ENCODE measurements around the gene ZNF488.

The ZNF488 gene

DNA sequence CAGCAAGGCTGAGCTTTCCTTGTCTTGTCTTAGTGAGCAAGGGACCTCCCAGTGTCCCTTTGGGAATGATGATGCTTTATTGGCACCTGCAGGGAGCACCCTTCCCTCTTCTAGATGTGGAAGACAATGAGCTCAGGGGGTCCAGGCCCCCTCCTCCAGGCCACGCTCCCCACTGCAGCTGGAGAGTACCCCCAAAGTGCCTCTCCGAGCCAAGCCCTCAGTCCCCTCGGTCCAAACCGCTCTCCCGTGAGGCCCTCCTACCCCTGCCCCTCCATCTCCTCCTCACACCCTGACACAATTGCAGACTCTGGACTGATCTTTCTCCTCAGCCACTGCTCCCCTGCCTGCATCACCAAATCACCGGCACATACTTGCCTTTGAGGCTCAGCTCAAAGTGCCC is 19.2 kb downstream of the ZNF488 start:
- DNase-seq = no peak

DNA sequence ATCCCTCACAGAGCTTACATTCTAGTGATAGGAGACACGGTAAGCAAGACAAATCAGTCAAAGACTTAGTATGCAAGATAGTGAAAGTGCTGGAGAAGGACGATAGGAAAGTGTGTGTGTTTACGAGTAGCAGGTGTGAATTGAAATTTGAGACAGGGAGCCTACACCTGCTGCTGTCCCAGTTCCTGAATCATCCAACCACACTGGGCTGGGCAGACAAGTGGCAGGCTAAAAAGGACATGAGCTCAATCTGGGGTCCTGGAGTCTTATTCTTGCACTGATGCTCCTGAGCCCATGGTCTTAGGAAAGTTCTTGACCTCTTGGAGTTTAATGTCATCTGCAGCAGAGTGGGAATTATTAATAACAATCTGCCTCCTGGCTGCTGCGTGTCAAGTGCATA is 19.7 kb downstream of the ZNF488 start:
- DNase-seq = no peak

DNA sequence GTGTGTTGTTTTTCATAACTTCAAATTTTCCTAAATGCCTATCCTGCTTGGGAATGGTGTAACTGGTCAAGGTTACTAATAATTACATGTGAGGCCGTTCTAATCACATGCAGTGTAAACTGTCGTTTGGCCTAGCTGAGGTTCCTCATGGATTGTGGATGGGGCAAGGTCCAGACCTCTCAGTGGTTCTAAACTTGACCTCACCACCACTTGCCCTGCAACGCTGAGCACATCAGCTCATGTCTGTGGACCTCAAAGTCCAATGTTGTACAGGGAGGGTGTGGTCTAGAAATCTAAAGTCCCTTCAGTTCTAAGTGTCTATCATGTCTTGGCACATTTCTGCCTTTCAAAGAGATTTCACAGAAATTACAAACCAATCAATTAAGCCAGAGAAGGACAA is 20.3 kb downstream of the ZNF488 start:
- DNase-seq = no peak

DNA sequence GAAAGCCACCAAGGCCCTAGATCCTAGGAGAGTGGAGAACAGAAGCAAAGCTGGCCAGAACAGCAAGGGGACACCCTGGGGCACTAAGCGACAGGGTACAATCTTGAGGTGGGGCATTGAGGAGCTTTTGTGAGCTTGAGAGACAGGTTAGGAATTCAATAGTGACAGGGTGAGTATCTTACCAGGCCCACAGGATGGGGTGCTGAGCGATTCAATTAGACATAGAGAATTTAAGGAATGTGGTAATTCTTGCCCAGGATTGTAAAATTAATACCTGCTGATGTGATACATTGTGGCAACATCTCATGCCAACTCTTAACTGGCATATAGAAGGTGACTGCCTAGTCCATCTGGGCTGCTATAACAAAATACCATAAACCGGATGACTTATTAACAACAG is 21.9 kb downstream of the ZNF488 start:
- DNase-seq = no peak

DNA sequence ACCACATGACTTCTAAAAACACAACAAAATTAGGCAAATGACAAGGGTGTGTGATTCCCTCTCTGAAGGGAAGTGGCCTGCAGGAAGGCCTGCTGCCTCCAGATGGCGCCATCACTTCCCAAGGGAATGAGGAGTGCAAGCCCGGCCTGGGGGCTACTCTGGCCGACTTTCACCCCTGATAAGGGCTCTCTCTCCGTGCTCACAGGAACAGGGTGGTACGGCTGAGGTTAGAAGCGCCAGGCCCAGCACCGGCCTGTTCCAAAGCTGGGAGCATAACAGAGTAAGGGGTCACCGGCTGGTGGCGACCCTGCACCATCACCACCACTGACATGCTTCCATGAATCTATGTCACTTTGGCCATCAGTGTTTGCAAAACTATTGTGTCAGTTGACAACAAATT is 22.8 kb downstream of the ZNF488 start:
- DNase-seq = no peak

DNA sequence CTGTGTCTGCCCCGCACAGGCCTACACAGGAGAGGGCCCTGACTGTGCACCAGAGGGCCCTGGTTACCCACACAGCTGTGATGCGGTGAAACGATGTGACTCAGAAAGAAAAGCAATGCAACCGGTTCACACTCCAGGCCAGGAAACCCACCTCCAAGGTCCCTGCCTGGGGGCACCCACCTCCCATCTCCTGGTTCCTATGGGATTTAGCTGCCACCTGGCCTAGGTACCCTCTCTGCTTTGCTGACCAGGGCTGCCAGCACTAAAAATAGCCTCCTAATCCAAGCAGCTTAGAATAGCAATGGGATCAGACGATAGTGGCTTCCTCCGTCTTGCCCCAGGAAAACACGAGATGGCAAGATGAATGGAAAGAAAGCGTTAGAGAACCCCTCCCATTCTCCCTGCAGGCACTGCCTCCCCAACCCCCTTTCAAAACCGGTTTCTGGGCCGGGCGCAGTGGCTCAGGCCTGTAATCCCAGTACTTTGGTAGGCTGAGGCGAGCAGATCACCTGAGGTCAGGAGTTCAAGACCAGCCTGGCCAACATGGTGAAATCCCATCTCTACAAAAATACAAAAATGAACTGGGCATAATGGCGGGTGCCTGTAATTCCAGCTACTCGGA is 23.6 kb downstream of the ZNF488 start:
- DNase-seq = no peak

DNA sequence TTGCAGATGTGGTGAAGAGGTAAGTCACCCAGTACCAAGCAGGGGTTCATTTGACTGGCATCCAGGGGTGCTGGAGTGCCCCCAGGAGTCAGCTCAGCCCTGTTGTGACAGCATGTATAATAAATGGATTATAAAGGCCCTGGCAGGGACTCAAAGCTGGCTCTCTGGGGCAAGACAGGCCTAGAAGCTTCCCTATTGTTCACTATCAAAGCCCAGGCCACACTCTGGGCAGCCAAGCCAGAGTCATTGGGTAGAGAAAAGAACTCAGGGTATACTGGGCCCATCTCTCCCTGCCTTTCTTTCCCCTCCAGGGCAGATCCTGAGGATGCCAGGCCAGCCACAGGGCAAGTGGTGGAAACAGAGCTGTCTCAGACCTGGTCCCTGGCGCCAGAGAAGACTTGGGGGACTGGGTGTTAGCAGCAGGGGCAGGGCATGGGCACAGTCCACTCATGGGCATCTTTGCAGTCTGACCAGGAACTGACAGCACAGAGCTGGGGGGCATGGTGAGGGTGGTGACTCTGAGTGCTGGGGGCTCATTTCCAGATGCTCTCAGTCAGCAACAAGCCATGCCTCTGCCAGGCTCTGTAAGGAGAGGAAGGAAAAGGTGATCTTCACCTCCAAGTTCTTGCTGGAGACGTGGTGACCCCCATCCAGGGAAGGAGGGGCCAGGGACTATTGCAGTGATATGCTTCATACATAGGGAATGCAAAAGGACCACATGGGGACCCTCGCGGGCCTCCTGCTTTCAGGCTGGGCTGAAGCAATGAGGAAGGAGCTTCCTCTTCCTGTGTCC is 24.3 kb downstream of the ZNF488 start:
- DNase-seq = no peak

DNA sequence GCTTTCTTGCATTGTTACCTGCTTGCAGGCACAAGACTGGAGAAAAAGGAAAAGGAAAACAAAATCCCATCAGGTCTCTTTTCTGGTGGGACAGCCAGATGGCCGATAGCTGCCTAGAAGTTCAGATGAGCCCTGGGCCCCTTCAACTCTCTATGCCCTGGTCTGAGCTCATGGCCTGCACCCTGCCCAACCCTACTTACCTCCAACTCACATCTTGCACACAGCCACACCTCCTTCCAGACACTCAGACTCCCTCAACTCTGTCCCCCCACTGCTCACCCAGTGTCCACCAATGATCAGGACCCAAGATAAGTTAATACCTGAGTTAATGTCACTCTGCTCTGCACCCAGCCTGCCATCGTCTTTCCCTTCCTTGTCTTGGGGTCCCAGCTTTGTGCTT is 25.0 kb downstream of the ZNF488 start:
- DNase-seq = no peak

DNA sequence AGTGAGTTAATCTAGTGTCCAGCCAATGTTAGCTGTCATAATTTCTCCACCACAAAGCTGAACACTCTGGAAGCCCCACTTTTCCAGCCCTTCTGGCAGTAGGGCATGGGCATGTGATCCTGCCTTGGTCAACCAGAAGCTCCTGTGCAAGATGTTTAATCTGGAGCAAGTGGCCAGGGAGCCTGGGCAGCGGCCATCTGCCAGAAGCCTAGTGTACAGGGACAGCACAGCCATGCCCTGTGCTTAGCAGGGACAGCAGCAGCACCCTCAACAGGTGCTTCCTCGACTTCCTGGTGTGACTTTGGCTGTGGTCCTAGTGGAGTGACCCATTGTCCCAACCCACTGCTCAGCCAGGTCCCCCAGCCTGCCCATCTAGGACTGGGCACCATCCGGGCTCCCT is 25.6 kb downstream of the ZNF488 start:
- no peak for DNase-seq

DNA sequence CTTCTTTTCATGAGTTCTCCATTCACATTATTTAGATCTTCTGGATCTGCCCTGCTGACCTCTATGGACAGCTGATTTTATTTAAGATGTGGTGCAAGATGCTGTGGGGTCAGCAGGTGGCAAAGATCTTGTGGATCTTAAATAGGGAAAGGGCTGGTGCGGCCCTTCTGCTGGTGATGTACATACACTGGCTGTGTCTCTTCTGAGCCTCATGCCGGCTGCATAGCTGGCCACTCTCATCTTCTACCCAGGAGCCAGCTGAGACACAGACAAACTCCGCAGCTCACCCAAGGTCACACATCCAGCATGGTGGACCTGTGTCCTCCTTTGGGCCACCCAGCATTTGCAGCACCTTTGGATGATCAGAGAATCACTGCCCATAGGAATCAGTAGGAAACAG is 26.2 kb downstream of the ZNF488 start:
- DNase-seq = no peak

DNA sequence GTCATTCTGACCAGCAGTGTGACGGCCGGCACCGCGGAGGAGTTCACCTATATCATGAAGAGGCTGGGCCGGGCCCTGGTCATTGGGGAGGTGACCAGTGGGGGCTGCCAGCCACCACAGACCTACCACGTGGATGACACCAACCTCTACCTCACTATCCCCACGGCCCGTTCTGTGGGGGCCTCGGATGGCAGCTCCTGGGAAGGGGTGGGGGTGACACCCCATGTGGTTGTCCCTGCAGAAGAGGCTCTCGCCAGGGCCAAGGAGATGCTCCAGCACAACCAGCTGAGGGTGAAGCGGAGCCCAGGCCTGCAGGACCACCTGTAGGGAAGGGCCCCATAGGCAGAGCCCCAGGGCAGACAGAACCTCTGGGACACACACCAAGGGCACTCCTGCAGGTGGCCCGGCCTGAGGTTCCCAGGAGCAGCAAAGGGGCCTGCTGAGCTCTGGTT is 26.9 kb downstream of the ZNF488 start:
- DNase-seq = no peak

DNA sequence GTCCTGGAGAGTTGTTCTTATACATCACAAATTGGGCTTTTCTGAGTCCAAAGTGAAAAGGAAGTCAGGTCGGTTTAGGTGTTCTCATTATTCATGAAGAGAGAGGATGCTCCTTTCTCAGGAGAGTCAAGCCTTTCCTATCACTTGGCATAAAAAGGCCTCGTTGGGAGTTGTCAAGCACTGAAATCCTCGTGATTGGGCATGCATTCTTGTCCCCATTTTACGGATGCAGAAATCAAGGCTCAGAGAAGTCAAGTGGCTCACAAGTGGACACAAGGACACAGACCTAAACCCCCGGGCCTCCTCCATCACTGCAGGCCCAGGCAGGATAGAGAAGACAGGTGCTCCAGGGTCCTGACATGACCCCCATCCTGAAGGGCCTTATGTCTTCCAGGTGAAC is 27.4 kb downstream of the ZNF488 start:
- DNase-seq = no peak

DNA sequence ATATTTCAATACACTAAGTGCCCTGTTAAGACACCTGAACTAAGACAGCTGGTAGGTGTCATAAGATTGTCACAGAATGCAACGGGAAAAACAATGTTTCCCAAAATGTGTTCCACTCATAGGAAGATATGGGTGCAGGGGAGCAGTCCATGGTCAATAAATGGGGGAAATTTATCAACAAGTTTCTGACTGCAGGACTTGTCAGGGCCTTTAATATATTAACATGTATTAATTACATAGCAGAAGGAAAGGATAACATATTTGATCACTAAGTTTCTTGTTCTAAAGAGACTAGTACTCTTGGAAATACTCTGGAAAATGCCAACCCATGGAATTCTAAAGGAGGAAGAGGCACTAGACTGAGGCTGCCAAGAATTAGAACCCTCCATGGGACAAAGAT is 29.2 kb downstream of the ZNF488 start:
- DNase-seq = no peak

DNA sequence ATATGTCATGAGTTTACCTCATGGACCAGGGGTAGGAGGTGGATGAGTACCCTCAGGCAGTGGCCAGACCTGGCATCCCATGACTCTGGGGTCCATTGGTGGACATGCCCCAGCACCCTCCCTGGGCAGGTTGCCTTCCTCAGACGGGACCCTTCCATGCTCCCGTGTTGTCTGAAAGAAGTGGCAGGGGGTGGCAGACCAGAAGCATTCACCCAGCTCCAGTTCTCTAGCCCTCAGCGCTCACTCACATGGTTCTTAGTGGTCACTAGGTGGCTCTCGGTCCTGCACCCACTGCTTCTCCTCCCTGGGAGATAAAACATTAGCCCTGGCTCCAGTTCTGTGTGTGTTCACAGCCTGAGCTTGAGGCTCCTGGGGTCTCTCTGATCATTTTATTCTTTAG is 29.9 kb downstream of the ZNF488 start:
- no peak for DNase-seq

DNA sequence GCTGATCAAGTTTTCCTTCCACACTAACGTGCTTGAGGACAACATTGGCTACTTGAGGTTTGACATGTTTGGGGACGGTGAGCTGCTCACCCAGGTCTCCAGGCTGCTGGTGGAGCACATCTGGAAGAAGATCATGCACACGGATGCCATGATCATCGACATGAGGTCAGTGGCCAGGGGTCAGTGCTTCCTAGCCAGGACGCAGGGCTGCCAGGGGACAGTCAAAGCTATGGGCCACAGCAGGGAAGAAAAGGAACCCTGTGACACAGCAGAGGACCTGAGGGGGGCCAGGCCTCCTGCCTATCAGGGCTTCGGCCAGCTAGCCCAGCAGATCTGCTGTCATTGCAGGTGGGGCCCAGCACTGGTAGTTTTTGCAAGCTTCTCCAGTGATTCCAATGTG is 30.7 kb downstream of the ZNF488 start:
- no peak for DNase-seq

DNA sequence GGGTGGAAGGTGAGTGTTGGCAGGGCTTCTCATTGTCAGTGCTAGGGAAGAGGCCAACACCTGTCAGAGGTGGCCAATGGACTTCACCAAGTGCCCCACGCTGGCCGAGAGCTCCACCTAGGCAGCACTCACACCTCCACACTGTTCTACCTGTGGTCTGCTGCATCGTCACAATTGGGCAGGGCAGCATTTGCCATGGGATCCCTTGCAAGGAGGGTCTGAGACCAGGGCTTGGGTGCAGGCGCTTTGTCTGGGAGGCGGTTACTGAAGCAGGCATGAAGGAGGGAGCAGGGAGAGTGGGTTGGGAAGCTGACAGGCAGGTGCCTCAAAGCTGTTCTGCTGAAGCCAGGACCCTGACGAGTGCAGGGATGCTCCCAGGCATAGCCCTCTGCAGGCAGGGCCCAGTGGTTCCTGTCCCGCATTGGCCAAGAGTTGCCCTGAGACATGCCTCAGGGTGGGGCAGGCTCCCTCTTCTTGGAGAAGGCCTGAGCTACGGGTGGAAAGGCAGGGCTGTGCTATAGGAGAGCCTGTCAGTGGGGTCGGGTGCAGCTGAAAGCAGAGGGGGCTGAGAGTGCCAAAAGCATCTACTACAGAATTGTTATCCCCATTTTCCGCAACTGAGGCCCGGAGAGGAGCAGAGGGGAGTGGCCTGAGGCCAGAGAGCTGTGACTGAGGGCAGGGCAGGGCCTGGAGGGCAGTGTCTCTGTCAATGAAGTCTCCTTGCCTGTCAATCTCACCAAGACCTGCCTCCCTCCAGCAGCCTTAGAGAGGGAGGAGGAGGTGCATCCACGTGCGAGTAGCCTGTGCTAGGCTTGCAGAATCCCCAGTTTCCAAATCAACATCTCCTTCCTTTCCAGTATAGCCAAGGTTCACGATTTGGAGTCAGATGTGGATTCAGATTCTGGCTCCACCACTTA is 31.9 kb downstream of the ZNF488 start:
- no peak for DNase-seq

DNA sequence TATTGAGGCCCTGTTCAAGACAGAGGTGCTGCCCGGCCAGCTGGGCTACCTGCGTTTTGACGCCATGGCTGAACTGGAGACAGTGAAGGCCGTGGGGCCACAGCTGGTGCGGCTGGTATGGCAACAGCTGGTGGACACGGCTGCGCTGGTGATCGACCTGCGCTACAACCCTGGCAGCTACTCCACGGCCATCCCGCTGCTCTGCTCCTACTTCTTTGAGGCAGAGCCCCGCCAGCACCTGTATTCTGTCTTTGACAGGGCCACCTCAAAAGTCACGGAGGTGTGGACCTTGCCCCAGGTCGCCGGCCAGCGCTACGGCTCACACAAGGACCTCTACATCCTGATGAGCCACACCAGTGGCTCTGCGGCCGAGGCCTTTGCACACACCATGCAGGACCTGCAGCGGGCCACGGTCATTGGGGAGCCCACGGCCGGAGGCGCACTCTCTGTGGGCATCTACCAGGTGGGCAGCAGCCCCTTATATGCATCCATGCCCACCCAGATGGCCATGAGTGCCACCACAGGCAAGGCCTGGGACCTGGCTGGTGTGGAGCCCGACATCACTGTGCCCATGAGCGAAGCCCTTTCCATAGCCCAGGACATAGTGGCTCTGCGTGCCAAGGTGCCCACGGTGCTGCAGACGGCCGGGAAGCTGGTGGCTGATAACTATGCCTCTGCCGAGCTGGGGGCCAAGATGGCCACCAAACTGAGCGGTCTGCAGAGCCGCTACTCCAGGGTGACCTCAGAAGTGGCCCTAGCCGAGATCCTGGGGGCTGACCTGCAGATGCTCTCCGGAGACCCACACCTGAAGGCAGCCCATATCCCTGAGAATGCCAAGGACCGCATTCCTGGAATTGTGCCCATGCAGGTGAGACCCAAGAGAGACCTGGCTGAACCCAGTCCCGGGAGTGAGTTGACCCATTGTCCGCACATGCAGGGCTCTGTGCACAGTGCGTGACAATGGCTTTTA is 33.1 kb downstream of the ZNF488 start:
- no peak for DNase-seq

DNA sequence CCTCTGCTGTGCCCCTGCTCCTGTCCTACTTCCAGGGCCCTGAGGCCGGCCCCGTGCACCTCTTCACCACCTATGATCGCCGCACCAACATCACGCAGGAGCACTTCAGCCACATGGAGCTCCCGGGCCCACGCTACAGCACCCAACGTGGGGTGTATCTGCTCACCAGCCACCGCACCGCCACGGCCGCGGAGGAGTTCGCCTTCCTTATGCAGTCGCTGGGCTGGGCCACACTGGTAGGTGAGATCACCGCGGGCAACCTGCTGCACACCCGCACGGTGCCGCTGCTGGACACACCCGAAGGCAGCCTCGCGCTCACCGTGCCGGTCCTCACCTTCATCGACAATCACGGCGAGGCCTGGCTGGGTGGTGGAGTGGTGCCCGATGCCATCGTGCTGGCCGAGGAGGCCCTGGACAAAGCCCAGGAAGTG is 34.1 kb downstream of the ZNF488 start:
- no peak for DNase-seq

DNA sequence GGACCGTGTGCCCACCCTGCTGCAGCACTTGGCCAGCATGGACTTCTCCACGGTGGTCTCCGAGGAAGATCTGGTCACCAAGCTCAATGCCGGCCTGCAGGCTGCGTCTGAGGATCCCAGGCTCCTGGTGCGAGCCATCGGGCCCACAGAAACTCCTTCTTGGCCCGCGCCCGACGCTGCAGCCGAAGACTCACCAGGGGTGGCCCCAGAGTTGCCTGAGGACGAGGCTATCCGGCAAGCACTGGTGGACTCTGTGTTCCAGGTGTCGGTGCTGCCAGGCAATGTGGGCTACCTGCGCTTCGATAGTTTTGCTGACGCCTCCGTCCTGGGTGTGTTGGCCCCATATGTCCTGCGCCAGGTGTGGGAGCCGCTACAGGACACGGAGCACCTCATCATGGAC is 34.6 kb downstream of the ZNF488 start:
- no peak for DNase-seq

DNA sequence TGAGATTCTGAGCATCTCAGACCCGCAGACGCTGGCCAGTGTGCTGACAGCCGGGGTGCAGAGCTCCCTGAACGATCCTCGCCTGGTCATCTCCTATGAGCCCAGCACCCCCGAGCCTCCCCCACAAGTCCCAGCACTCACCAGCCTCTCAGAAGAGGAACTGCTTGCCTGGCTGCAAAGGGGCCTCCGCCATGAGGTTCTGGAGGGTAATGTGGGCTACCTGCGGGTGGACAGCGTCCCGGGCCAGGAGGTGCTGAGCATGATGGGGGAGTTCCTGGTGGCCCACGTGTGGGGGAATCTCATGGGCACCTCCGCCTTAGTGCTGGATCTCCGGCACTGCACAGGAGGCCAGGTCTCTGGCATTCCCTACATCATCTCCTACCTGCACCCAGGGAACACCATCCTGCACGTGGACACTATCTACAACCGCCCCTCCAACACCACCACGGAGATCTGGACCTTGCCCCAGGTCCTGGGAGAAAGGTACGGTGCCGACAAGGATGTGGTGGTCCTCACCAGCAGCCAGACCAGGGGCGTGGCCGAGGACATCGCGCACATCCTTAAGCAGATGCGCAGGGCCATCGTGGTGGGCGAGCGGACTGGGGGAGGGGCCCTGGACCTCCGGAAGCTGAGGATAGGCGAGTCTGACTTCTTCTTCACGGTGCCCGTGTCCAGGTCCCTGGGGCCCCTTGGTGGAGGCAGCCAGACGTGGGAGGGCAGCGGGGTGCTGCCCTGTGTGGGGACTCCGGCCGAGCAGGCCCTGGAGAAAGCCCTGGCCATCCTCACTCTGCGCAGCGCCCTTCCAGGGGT is 35.2 kb downstream of the ZNF488 start:
- no peak for DNase-seq

DNA sequence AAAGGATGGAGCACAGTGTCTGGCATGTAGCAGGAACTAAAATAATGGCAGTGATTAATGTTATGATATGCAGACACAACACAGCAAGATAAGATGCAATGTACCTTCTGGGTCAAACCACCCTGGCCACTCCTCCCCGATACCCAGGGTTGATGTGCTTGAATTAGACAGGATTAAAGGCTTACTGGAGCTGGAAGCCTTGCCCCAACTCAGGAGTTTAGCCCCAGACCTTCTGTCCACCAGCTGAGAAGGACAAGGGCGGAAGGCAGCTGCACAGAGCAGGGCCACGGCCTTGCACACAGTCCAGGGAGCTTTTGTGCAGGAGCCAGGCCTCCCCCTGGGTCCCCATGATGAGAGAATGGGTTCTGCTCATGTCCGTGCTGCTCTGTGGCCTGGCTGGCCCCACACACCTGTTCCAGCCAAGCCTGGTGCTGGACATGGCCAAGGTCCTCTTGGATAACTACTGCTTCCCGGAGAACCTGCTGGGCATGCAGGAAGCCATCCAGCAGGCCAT is 35.9 kb downstream of the ZNF488 start, which contains the start of gene RBP3:
Gene RBP3 (plus strand): TSS at position 226 of the 514 bp plus-strand sequence. CDS start 122 bp downstream, at position 348.
- no peak for DNase-seq
